HG03066 (cell line): Measurements from ENCODE around the gene PLD3.
"Not testable (repeated sequence)": the region's sequence is repeated elsewhere in the genome, so short reads cannot be mapped to it uniquely, and the experiment has no call there.

ENCODE experiments used
- ATAC-seq: cut with Tn5 transposase; IDR thresholded peaks from one replicate; pipeline ENCODE4 v1.9.1; 2021; ENCODE audit warnings: low read depth; ENCODE audit not compliant: unreplicated experiment

The PLD3 gene

GRCh38 chr19:40362160-40362559 lies 13.7 kb downstream of the PLD3 start:
- no peak for ATAC-seq

- ATAC-seq: no peak
Measured at GRCh38 chr19:40363069-40363468, 14.6 kb downstream of the PLD3 start.

- no peak for ATAC-seq
Measured at GRCh38 chr19:40365010-40365409, 16.5 kb downstream of the PLD3 start.

- ATAC-seq: no peak
Measured at GRCh38 chr19:40365613-40366401, 17.3 kb downstream of the PLD3 start.

- ATAC-seq: no peak
Measured at GRCh38 chr19:40366697-40367561, 18.4 kb downstream of the PLD3 start.

GRCh38 chr19:40367577-40368434 lies 19.3 kb downstream of the PLD3 start:
- no peak for ATAC-seq

GRCh38 chr19:40369797-40370196 lies 21.3 kb downstream of the PLD3 start:
- no peak for ATAC-seq

- not testable (repeated sequence) for ATAC-seq
Measured at GRCh38 chr19:40370253-40370652, 21.8 kb downstream of the PLD3 start.

GRCh38 chr19:40370997-40371801 lies 22.7 kb downstream of the PLD3 start:
- no peak for ATAC-seq

GRCh38 chr19:40371802-40372122 lies 23.3 kb downstream of the PLD3 start:
- ATAC-seq: no peak

- ATAC-seq: no peak
Measured at GRCh38 chr19:40374084-40374483, 25.6 kb downstream of the PLD3 start.

GRCh38 chr19:40376286-40376862 lies 27.9 kb downstream of the PLD3 start:
- ATAC-seq: no peak

- no peak for ATAC-seq
Measured at GRCh38 chr19:40377876-40378385, 29.4 kb downstream of the PLD3 start.

GRCh38 chr19:40378509-40378908 lies 30.0 kb downstream of the PLD3 start:
- no peak for ATAC-seq

GRCh38 chr19:40379446-40380198 lies 31.1 kb downstream of the PLD3 start:
- ATAC-seq: no peak

GRCh38 chr19:40380199-40381037 lies 31.9 kb downstream of the PLD3 start:
- no peak for ATAC-seq

- ATAC-seq: no peak
Measured at GRCh38 chr19:40381321-40381720, 32.8 kb downstream of the PLD3 start.

GRCh38 chr19:40383668-40384248 lies 35.3 kb downstream of the PLD3 start:
- no peak for ATAC-seq
